OCI-M1 (cell line): ENCODE data around the gene TMEM178B.
"Not testable (repeated sequence)": the region's sequence is repeated elsewhere in the genome, so short reads cannot be mapped to it uniquely, and the experiment has no call there.

Experiments
- DNase-seq: peaks from one replicate; lab custom pipeline; 2025; lab: John Stamatoyannopoulos, UW

The TMEM178B gene

DNA sequence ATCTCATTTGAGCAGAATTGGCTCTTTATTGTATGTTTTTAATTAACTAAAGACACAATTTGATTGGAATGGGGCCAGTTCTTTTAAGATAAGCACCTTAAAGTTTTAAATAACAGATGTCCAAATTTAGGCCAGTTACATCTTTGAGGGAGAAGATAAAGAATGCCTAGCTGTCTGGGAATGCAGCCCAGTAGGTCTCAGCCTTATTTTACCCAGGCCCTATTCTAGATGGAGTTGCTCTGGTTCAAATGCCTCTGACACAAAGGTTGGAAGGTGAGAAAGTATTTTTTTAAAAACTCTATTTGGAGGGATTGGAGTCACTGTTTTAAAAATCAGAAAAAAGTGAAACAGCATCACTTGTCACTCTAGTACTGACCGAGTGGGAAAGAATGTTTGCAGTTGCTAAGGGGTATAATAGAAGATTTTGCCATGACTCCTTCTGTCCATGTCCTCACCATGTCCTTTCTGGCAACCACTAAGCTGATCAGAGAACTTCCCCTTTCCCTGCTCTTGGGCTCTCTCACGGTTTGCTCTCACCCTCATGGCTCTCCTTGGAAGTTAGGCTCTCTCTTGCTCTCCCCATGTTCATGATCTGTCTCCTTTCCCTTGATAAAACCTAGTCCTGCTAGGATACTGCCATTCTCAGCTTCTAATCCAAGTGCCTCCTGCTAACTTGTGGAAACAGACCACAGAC is 239.1 kb downstream of the TMEM178B start:
- DNase-seq = no peak

DNA sequence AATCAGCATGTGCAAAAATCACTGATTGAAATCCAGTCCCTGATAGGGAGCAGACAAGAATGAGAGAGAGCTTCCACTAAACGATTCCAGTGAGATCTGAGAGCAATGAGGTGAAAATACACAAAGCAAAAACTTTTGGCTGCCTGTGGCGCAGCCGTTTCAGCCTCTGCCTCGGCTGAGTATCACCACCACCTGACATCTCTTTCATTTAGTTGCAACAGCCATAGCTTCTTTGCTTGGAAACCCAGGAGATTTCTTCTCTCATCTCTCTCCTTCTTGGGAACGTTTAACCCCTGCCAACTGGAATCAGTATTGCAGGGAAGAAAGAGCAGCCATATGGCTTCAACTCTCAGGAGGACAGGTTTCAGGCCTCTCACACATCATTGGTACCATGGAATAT is 240.0 kb downstream of the TMEM178B start:
- no peak for DNase-seq

DNA sequence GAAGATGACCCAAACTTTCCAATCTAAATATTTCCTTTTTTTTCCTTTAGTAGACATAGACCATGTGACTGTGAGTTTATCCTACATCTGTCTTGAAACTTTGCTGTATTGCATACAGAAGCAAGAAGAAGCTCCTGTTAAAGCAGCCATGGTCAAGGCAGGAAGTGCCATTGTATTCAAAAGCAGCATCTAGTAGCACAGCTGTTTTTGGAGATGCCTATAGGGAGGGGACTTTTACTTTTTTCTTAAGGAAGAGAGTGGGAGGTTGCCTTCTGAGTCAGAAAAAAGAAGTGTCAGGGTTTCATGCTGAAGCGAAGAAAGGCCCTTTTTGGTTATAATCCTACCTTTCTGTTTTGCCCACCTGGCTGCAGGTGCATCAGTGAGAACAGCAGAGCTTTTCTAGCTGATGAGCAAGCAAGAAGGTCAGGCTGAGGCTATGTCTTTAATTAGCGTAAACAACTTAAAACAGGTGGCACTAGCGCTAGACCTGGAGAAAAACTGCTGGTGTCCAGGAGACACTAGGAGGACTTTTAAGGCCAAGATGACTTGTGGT is 243.2 kb downstream of the TMEM178B start:
- DNase-seq = no peak

DNA sequence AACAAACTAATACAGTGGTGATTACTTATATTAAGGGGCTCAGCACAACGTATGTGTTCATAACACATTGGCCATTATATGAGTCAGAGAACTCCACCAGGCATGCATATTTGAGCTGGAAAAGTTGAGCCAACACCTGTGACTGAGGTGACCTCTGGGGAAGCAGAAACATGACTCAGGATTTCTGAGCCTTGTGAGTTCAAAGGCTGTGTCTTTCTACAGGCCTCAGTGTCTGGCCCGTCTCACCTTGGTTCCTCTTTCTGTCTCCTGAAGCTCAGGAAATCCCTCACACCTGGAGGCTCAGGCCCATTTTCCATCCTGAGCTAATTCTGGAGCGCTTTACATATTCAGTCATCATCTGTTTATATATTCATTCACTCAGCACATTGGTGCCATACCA is 246.4 kb downstream of the TMEM178B start:
- no peak for DNase-seq

DNA sequence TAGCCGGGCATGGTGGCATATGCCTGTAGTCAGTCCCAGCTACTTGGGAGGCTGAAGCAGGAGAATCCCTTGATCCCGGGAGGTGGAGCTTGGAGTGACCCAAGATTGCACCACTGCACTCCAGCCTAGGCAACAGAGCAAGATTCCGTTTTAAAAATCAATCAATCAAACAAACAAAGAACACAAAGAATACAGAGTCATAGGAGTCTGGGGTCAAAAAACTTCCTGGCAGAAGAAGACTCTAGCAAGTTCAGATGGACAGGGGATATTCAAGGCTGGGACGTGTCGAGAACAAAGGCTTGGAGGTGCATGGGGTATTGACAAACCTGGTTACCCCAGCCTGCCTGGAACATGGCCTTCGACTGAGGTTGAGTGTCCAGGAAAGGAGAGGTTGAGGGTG is 248.5 kb downstream of the TMEM178B start:
- no peak for DNase-seq

DNA sequence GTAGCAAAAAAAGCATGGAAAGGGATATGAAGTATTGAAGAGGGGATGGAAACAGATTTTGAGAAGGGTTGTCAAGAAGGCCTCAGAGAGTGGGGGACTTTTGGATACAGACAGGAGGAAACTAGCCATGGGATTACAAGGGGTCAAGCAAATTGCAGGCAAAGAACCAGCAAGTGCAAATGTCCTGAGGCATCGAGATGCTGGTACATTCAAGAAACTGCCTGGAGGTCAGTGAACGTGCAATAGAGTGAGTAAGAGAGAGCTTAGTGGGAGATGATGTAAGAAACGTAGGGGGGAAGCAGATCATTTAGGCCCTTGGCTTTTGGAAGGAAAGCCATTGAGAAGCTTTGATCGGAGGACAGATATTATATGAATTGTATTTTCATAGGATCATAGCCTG is 250.0 kb downstream of the TMEM178B start:
- DNase-seq = no peak

DNA sequence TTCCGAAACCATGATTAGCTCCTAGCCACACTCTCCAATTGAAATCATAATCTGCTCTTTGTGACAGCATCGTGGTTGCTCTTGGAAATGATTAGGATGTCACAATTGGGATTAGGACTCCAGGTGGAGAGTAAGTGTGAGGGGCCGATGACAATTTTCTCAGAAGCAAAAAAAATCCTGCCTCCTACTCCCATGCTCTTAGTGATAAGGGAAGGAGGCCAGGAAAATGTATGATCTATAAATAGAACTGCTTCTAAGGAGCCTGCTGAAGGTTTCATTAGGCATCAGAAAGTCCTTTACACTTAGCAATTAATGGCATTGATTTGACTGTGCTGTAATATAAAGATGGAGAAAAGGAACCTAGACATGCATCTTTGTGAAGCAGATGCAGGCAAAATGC is 251.0 kb downstream of the TMEM178B start:
- DNase-seq = no peak

DNA sequence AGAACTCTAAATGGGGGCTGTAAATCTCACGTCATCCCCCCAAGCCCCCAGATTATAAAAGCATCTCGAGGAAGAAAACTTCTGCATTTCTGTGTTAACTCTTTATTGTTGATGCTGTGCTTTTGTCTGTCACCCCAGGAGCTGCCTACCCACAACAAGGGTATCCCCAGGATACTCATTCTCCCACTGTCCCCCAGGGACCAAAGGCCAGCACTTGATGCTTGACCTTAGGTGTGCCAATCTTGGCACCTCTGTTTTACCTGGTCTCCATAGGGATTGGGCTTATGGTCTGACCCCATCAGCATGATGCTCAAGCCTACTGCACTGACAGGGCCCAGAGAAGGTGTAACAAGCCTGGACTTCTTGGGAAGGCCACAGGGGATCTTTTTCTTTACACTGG is 251.4 kb downstream of the TMEM178B start:
- DNase-seq = no peak

DNA sequence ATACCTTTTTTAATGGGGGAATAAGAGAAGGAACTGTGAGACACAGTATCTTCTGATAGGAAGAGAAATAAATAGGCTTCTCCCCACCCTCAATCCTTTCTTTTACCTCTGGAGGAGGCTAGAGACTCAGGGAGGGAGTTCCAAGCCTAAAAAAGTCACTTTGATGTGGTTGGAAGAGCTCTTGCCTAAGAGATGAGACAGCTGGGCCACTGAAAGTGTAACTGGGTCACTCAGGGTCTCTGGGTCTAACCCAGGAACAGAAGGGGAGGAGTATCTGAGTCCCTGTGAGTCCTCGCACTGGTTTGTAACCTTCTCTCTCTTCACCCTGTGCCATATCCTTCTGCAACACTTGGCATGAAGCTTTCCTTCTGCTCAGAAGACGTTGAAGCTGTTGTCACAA is 254.4 kb downstream of the TMEM178B start:
- DNase-seq = no peak

DNA sequence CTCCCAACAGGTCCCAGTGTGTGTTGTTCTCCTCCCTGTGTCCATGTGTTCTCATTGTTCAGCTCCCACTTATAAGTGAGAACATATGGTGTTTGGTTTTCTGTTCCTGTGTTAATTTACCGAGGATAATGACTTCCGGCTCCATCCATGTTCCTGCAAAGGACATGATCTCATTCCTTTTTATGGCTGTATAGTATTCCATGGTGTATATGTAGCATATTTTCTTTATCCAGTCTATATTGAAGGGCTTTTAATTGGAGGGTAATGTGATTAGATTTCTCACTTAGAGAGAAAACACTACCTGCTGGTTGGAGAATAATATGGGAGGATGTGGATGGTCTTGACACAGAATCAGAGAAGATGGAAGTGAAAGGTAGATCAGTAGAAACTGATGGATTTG is 256.4 kb downstream of the TMEM178B start:
- DNase-seq = not testable (repeated sequence)

DNA sequence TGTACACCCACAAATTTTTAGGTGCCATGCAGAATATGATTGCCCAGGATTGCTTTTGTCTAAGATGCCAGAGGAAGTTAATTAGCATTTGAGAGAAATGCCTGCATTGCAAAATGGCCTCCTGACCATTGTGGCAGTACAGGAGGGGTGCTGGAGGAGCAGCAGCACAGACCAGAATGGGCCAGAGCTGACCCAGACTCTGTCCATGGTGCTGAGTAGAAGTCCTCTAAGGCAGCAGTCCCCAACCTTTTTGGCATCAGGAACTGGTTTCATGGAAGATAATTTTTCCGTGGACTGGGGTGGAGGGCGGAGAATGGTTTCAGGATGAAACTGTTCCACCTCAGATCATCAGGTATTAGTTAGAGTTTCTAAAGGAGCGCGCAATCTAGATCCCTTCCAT is 259.6 kb downstream of the TMEM178B start:
- DNase-seq = no peak

DNA sequence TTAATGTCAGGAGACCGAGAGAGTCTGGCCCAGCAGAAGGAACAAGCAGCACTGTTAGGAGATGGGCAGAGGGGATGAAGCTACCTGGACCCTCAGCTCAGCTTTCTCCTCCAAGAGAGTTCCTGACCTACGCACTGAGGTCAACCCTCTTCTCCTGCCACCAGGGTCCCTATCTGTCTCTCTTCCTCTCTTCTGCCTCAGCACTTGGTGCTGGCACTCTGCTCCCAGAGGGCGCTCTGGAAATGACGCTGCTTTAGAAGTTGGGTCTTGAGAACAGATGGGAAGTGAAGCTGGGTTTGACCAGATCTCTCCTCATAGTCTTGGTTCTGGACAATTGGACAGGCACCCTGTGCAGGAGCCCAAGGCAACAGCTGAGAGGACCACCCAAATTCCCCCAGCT is 261.3 kb downstream of the TMEM178B start:
- DNase-seq = no peak

DNA sequence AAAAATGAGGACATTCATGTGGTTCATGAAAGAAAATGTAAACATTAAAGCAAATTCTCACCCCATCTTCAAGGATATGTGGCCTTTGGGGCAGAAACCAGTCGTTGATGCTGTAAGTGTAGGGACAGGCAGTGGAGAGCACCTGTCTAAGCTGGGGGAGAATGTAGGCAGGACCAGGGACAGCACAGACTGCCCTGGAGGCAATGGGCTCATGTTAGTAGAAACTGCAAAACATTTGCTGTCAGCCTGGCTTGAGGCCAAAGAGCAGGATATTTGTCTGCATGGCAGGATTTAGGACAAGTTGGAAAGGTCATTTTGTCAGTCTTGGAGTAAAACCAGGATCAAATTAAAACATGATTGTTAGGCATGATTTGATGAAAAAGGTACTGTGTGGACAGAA is 265.7 kb downstream of the TMEM178B start:
- DNase-seq = no peak

DNA sequence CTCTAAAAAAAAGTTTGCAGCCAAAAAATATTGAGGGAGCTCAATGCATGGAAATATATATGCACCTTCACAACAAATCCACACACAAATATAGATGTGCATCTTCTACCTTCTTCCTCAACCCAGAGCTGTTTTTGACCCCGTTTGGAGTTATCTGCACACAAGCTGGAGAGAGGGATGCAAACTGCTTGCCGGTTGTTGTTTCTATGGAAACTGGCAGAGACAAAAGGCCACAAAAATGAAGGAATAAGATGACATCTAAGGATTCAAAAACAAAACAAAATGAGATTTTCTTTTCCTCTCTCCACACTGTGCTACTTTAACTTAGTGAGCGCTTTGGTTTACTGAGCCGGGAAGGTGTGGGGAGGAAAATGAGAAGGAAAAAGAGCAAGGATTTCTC is 267.1 kb downstream of the TMEM178B start:
- DNase-seq = no peak

DNA sequence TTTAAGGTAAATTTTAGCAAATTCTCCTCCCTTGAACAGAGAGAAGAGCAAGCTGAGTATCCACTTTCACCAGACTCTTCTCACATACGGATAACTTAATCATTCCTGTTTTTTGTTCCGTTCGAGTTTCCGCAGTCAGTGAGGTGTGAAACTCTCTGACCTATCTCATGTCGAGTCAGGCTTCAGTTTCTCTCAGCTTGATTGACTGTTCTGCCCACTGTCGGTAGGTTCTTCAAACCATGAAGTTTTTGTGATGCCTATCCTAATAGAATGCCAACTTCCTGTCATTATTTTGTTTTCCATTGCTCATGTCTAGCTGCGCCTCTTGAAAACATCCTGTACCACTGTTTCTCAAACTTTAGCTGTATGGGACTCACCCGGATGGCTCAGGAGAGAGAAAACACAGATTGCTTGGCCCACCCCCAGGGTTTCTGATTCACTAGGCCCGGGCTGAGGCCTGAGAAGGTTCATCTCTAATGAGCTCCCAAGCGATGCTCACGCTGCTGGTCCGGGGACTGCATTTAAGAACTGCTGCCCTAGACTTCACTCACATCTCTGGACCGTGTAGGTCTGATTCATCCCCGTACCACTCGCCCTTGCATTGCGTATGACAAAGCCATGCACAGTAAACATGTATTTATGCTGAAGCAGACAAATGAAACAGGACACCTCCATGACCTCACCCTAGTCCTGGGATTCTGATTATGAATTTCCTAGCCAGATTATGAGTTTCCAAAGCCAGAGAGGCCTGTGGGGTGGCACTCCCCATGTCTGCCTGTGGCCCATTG is 269.0 kb downstream of the TMEM178B start:
- no peak for DNase-seq

DNA sequence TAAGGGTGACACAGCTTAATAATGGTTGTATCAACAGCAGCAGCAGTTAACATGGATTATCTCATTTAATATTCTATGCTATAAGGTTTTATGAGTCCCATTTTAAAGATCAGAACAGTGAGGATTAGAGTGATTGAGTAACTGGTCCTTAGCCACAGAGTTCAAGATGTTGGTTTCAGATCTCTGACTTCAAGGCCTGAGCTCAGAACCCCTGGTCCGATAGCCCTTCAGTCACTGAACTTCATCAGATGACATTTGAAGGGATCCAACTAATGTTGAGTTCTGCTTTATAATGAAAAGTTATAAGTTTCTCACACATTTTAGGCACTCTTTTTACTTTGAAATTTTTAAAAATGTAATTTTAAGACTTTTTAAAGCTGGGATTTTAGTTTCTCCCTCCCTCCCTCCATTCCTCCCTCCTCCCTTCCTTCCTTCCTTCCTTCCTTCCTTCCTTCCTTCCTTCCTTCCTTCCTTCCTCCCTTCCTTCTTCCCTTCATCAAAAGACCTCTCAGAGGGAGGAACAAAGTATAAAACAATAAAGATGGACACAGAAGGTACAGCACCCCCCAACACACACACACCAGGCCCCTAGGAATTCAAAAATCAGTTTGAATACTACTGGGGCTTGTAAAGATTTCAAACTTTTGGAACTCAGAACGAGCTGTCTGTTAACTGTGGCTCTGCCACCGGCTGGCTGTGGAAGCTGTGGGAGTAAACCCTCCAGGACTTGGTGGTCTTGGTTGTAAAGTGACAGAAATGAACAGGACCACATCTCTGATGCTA is 270.5 kb downstream of the TMEM178B start:
- no peak for DNase-seq

DNA sequence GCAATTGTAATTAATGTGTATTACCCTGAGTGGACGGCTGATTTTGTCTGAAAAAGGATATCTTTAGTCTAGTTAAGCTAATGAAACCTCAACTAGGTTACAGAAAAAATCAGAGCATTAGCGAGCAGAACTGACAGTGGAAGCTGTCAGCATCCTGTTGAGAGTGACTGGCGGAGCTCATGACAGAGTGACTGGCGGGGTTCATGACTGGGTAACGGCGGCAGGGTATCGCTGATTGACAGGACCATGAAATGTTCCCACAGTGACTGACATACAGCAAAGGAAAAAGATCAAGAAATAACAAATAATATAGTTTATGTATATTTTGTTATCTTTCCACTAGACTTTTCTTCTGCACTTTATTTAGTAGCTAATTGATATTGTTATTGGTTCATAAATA is 274.9 kb downstream of the TMEM178B start:
- DNase-seq = no peak

DNA sequence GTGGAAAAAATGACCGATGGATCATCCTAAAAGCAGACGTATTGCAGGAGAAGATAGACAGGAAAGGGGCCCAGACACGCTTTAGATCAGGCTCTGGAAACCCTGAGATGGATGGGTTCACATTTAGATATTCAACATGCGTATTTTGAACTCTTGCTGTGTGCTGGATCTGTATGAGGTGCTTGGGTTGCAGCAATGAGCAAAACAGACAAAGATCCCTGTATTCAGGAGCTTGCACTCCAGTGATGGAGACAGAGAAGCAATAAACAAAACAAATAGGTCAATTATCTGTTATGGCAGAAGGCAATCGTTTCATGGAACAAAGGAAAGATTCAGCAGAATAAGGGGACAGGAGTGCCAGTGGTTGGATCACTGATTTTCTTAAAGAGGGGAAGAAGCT is 275.5 kb downstream of the TMEM178B start:
- DNase-seq = no peak

DNA sequence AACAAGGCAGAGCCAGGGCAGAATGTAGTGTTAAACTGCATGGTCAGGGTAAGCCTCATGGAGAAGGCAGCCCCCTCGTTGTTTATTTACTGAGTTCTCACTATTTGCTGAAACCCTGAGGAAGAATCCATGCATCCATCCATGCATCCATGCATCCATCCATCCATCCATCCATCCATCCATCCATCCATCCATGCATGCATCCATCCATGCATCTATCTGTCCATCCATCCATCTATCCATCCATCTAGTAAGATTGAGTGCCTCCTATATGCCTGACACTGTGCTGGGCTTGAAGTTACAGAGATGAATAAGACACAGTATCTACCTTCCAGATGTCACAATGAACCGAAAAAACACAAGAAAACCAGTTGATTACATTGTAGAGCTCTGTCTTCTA is 275.9 kb downstream of the TMEM178B start:
- DNase-seq = no peak

DNA sequence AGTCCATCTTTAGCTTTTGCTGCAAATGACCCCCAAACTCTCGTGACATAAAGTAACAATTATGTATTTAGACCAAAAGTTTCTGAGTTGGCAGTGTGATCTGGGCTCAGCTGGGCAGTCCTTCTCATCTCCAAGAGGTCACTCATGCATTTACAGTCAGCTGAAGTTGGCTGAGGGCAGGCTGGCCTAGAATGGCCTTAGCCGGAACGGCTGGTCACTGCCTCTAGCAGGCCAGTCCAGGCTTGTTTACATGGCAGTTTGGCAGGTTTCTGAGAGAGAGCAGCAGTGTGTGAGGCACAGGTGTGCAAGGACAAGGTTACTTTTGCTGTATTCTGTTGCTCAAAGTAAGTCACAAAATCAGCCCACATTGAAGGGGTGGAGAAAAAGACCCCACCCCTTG is 277.3 kb downstream of the TMEM178B start:
- no peak for DNase-seq

DNA sequence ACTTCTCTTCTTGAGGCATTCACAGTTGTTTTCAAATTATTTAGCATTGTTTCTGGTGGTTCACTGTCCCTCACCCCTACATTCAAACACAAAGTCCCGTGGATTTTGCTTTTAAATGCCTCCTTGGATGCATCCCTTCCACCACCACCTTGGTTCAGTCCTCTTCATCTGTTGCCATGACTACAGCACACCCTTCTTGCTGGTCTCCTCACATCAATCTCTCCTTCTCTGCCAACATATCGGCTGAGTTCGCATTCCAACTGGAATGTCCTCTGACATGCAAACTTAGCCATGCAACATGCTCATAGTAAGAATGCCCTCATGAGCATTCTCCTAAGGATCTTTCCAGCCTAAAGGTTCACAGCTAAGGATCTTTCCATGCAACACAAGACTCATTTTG is 279.1 kb downstream of the TMEM178B start:
- DNase-seq = no peak

DNA sequence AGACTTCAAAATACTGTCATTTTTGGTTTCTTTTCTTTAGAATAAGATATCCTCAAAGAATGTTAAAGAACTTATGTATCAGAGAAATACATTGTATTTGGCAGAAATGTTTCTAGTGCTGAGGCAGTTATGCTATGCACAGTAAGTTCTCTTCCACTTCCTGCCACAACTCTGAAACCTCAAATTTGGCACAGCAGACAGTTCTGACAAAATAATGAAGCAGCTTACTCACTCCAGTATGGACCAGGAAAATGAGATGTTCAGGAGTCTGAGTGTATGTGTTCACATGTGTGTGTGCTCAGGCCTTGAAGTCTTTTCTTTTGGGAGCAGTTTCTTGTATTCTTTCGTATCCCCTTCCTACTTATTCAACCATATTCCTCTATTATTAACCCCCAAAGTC is 280.4 kb downstream of the TMEM178B start:
- DNase-seq = no peak

DNA sequence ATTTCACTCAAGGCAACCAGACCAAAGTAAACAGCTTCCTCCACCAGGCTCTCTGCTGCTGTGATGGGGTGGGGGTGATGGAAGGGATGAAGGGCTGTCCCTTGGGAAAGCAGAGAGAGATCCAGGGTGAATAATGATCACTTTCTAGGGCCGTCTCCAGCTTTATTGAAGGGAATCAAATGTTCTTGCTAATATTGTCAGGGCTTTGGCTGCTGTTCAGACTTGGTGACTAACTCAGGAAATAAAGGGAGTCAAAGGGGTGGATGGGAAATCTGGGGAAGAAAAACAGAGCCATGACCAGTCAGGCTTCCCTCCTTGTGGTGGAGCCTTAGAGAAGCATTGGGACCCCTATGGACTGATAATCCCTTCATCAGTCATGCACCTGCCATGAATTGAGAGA is 281.2 kb downstream of the TMEM178B start:
- no peak for DNase-seq
